ENCODE results near the gene IRF2BP1. TPM values are rescaled to one million over a fixed set of nuclear protein-coding genes. Genes with fewer than 3 reads are reported as not detected.

Gene IRF2BP1
- total RNA-seq, 2 donors from 2014 or later = 13.5 to 16.4 TPM

- Mint-ChIP-seq H3K27me3 (peaks cover 20% of the 10 kb centered on the region), H3K36me3 (ENCODE audit: low read depth) (no peaks in the 10 kb centered on the region), H3K4me1 (peaks cover 4% of the 10 kb centered on the region), H3K4me3 (no peak within 1 kb of the TSS), H3K9me3 (no peaks in the 10 kb centered on the region), H3K27ac (no peak within 1 kb of the TSS)
- ATAC-seq (replicated peaks) = no peak
These were observed 28.2 kb upstream of the IRF2BP1 start, which contains the start of gene NANOS2 for GRCh38 chr19:45913874-45914830. Gene NANOS2, minus strand, starts transcription at chr19:45914778. Its CDS starts 85 bp downstream, at chr19:45914693.

DNA sequence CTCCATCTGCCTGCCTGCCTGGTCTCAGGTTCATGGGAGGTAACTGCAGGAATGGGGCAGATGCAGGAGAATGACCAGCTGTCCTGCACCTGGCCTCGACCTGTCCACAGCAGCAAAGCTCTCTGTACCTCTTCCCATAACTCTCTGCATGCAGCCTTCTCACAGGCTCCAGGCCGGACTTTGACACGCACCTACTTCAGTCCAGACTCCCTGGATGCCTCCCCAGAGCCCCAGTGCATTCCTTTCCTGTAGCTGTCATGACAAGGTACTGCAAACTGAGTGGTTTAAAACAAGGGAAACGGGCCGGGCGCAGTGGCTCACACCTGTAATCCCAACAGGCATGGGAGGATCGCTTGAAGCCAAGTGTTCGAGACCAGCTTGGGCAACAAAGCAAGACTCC is 25.4 kb upstream of the IRF2BP1 start:
- Mint-ChIP-seq H3K27ac (no peak overlapping the region), H3K36me3 (ENCODE audit: low read depth) (no peaks in the 10 kb centered on the region), H3K27me3 (peaks cover 17% of the 10 kb centered on the region), H3K4me1 (peaks cover 7% of the 10 kb centered on the region), H3K4me3 (no peak overlapping the region), H3K9me3 (no peaks in the 10 kb centered on the region)
- no peak for ATAC-seq (replicated peaks)

GRCh38 chr19:45908956-45909355 is 23.0 kb upstream of the IRF2BP1 start:
- Mint-ChIP-seq H3K4me1 (peaks cover 6% of the 10 kb centered on the region), H3K36me3 (ENCODE audit: low read depth) (no peaks in the 10 kb centered on the region), H3K27ac (no peak overlapping the region), H3K27me3 (peaks cover 16% of the 10 kb centered on the region), H3K9me3 (no peaks in the 10 kb centered on the region), H3K4me3 (no peak overlapping the region)
- ATAC-seq (replicated peaks) = peak; percentile 86

DNA sequence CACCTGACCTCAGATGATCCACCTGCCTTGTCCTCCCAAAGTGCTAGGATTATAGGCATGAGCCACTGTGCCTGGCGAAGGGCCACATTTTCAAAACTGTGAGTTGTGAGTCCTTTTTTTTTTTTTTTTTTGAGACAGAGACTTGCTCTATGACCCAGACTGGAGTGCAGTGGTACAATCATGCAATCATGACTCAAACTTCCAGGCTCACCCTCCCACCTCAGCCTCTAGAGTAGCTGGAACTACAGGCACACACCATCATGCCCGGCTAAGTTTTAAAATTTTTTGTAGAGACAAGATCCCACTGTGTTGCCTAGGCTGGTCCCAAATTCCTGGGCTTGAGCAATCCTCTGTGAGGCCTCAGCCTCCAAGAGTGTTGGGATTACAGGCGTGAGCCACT is 20.3 kb upstream of the IRF2BP1 start:
- H3K27ac Mint-ChIP-seq = peak overlapping the region; percentile 60
- H3K36me3 Mint-ChIP-seq (ENCODE audit: low read depth) = no peaks in the 10 kb centered on the region
- no peak overlapping the region for H3K4me3 Mint-ChIP-seq
- peaks cover 6% of the 10 kb centered on the region for H3K4me1 Mint-ChIP-seq
- no peak for ATAC-seq (replicated peaks)
- H3K27me3 Mint-ChIP-seq = peaks cover 6% of the 10 kb centered on the region
- no peaks in the 10 kb centered on the region for H3K9me3 Mint-ChIP-seq

GRCh38 chr19:45905011-45905410 is 19.1 kb upstream of the IRF2BP1 start:
- Mint-ChIP-seq H3K36me3 (ENCODE audit: low read depth) (peaks cover 9% of the 10 kb centered on the region), H3K27ac (no peak overlapping the region), H3K4me3 (no peak overlapping the region), H3K4me1 (peaks cover 10% of the 10 kb centered on the region), H3K27me3 (peaks cover 4% of the 10 kb centered on the region), H3K9me3 (no peaks in the 10 kb centered on the region)
- no peak for ATAC-seq (replicated peaks)

GRCh38 chr19:45902651-45903625 is 17.0 kb upstream of the IRF2BP1 start:
- Mint-ChIP-seq H3K36me3 (ENCODE audit: low read depth) (peaks cover 28% of the 10 kb centered on the region), H3K27me3 (no peaks in the 10 kb centered on the region), H3K9me3 (no peaks in the 10 kb centered on the region), H3K4me1 (peaks cover 3% of the 10 kb centered on the region), H3K27ac (peak overlapping the region; percentile 94), H3K4me3 (peak overlapping the region; percentile 94)
- peak; percentile 88 for ATAC-seq (replicated peaks)

GRCh38 chr19:45901912-45902650 is 16.1 kb upstream of the IRF2BP1 start, which contains the start of gene MYPOP:
Gene MYPOP, minus strand, starts transcription at chr19:45902613. Its CDS starts 840 bp downstream, at chr19:45901773.
- Mint-ChIP-seq H3K4me3 (peak within 1 kb of the TSS; percentile 94), H3K36me3 (ENCODE audit: low read depth) (peaks cover 28% of the 10 kb centered on the region)

GRCh38 chr19:45901432-45901911 is 15.5 kb upstream of the IRF2BP1 start:
- no peaks in the 10 kb centered on the region for H3K27me3 Mint-ChIP-seq
- H3K27ac Mint-ChIP-seq = peak overlapping the region; percentile 94
- peaks cover 3% of the 10 kb centered on the region for H3K4me1 Mint-ChIP-seq
- H3K9me3 Mint-ChIP-seq = no peaks in the 10 kb centered on the region
- ATAC-seq (replicated peaks) = no peak
- H3K36me3 Mint-ChIP-seq (ENCODE audit: low read depth) = peaks cover 28% of the 10 kb centered on the region
- H3K4me3 Mint-ChIP-seq = peak overlapping the region; percentile 94

More at GRCh38 chr19:45901912-45902650, 16.1 kb upstream of the IRF2BP1 start, which contains the start of gene MYPOP:
- Mint-ChIP-seq H3K27me3 (no peaks in the 10 kb centered on the region), H3K27ac (peak within 1 kb of the TSS; percentile 94), H3K9me3 (no peaks in the 10 kb centered on the region), H3K4me1 (peaks cover 3% of the 10 kb centered on the region)
- ATAC-seq (replicated peaks) = no peak

GRCh38 chr19:45900738-45901431 is 14.9 kb upstream of the IRF2BP1 start:
- no peak overlapping the region for H3K27ac Mint-ChIP-seq
- no peak for ATAC-seq (replicated peaks)
- no peaks in the 10 kb centered on the region for H3K9me3 Mint-ChIP-seq
- H3K27me3 Mint-ChIP-seq = no peaks in the 10 kb centered on the region
- H3K36me3 Mint-ChIP-seq (ENCODE audit: low read depth) = peaks cover 28% of the 10 kb centered on the region
- H3K4me3 Mint-ChIP-seq = peak overlapping the region; percentile 94
- H3K4me1 Mint-ChIP-seq = peaks cover 3% of the 10 kb centered on the region

- no peaks in the 10 kb centered on the region for H3K27me3 Mint-ChIP-seq
- H3K9me3 Mint-ChIP-seq = no peaks in the 10 kb centered on the region
- H3K4me1 Mint-ChIP-seq = peaks cover 3% of the 10 kb centered on the region
- peaks cover 35% of the 10 kb centered on the region for H3K36me3 Mint-ChIP-seq (ENCODE audit: low read depth)
- no peak for ATAC-seq (replicated peaks)
- no peak overlapping the region for H3K27ac Mint-ChIP-seq
- H3K4me3 Mint-ChIP-seq = peak overlapping the region; percentile 94
These were observed 14.1 kb upstream of the IRF2BP1 start for GRCh38 chr19:45899919-45900589.

- H3K27ac Mint-ChIP-seq = no peak overlapping the region
- ATAC-seq (replicated peaks) = no peak
- peaks cover 37% of the 10 kb centered on the region for H3K36me3 Mint-ChIP-seq (ENCODE audit: low read depth)
- no peak overlapping the region for H3K4me3 Mint-ChIP-seq
- H3K9me3 Mint-ChIP-seq = no peaks in the 10 kb centered on the region
- H3K4me1 Mint-ChIP-seq = peaks cover 3% of the 10 kb centered on the region
- no peaks in the 10 kb centered on the region for H3K27me3 Mint-ChIP-seq
These were observed 13.3 kb upstream of the IRF2BP1 start for GRCh38 chr19:45899253-45899652.

DNA sequence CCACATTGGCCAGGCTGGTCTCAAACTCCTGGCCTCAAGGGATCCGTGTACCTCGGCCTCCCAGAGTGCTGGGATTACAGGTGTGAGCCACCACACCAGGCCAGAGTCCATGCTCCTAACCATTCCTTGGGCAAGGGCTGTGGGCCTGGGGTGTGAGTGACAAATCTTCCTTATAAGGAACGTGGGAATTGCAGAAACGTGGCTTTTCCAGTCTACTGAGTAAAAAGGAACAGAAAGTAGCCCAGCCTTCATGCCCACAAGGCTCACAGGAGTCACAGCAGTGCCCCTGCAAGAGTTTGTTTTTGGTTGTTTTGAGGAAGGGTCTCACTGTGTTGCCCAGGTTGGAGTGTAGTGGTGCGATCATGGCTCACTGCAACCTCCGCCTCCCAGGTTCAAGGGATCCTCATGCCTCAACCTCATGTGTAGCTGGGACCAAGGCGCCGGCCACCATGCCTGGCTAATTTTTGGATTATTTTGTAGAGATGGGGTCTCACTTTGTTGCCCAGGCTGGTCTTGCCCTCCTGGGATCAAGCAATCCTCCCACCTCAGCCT is 11.4 kb upstream of the IRF2BP1 start:
- peaks cover 3% of the 10 kb centered on the region for H3K4me1 Mint-ChIP-seq
- no peak overlapping the region for H3K27ac Mint-ChIP-seq
- no peak overlapping the region for H3K4me3 Mint-ChIP-seq
- peaks cover 37% of the 10 kb centered on the region for H3K36me3 Mint-ChIP-seq (ENCODE audit: low read depth)
- no peaks in the 10 kb centered on the region for H3K9me3 Mint-ChIP-seq
- ATAC-seq (replicated peaks) = no peak
- H3K27me3 Mint-ChIP-seq = no peaks in the 10 kb centered on the region

All from activated T-helper 17 cell treated with anti-CD3 and anti-CD28 coated beads, Interleukin-2, amount 50 U/mL, for 72 hours (primary cell).